GM12801 (cell line): ENCODE results near the gene ZFAND6.

ENCODE experiments used
- CTCF ChIP-seq: IDR thresholded peaks from one replicate; pipeline ENCODE4 v1.5.1; 2011; ENCODE audit warnings: control low read depth; ENCODE audit not compliant: insufficient read length; ENCODE audit errors: extremely low read depth

Gene ZFAND6

GRCh38 chr15:80123034-80123433 lies 63.6 kb downstream of the ZFAND6 start:
- TF ChIP-seq CTCF: no peak

- TF ChIP-seq CTCF: no peak
Measured at GRCh38 chr15:80127911-80128310, 68.4 kb downstream of the ZFAND6 start.

GRCh38 chr15:80132382-80132781 lies 72.9 kb downstream of the ZFAND6 start:
- TF ChIP-seq CTCF: no peak

- TF ChIP-seq CTCF: no peak
Measured at GRCh38 chr15:80136854-80137253, 77.4 kb downstream of the ZFAND6 start.

GRCh38 chr15:80138961-80139360 lies 79.5 kb downstream of the ZFAND6 start:
- no peak for TF ChIP-seq CTCF

- no peak for TF ChIP-seq CTCF
Measured at GRCh38 chr15:80140909-80141308, 81.4 kb downstream of the ZFAND6 start.

- TF ChIP-seq CTCF: no peak
Measured at GRCh38 chr15:80141916-80142598, 82.6 kb downstream of the ZFAND6 start.
